IMR-90 (cell line): ENCODE results near the gene LRRC2. TPM values are rescaled to one million over a fixed set of nuclear protein-coding genes. Genes with fewer than 3 reads are reported as not detected.

ENCODE experiments used
- ATAC-seq: fragments of 200-7000 bp; cut with Tn5 transposase; 2 replicates; pipeline ENCODE4 v1.9.1; 2020; ENCODE audit warnings: low read depth, mild to moderate bottlenecking, moderate library complexity
- BruUV-seq: library from RNA; stranded (reverse); fragments of 400-500 nt; replicated peaks from 2 replicates; lab custom pipeline; 2021; lab: Mats Ljungman, UMichigan
- CTCF ChIA-PET: fragments of 300-600 bp; formaldehyde crosslinking; extraction: SDS; loops from one replicate; lab custom pipeline; 2021; ENCODE audit warnings: antibody characterized with exemption; lab: Yijun Ruan, JAX
- POLR2A ChIA-PET: fragments of 300-600 bp; sonication (Branson Sonifier 250); formaldehyde crosslinking; loops from one replicate; lab custom pipeline; 2022; ENCODE audit warnings: antibody characterized with exemption; ENCODE audit not compliant: unreplicated experiment; lab: Charles Lee
- DNase-seq: peaks from one replicate; pipeline ENCODE4 v3.0.0; 2013
- H2AFZ ChIP-seq: replicated peaks from 2 replicates; pipeline ENCODE3; 2013; ENCODE audit warnings: low read length, mild to moderate bottlenecking; ENCODE audit not compliant: poor library complexity
- H2AK5ac ChIP-seq: 2 replicates; pipeline ENCODE4 v1.6.1; 2013; ENCODE audit warnings: low read depth, low read length, inconsistent platforms
- H2AK9ac ChIP-seq: replicated peaks from 2 replicates; pipeline ENCODE3; 2013; ENCODE audit warnings: mild to moderate bottlenecking, low read depth, low read length, moderate library complexity; ENCODE audit not compliant: poor library complexity
- H2BK120ac ChIP-seq: 2 replicates; pipeline ENCODE4 v1.6.1; 2013; ENCODE audit warnings: low read depth, low read length, inconsistent platforms
- H2BK15ac ChIP-seq: 3 replicates; pipeline ENCODE4 v1.6.1; 2013; ENCODE audit warnings: low read depth, low read length, inconsistent platforms
- H2BK20ac ChIP-seq: 2 replicates; pipeline ENCODE4 v1.6.1; 2013; ENCODE audit warnings: low read depth, mild to moderate bottlenecking, inconsistent platforms, low read length, moderate library complexity
- H2BK5ac ChIP-seq: 2 replicates; pipeline ENCODE4 v1.6.1; 2013; ENCODE audit warnings: mild to moderate bottlenecking, low read depth, low read length, inconsistent platforms; ENCODE audit not compliant: poor library complexity, severe bottlenecking
- H3K14ac ChIP-seq: replicated peaks from 2 replicates; pipeline ENCODE4 v1.6.1; 2013; ENCODE audit warnings: low read depth, low read length, inconsistent platforms
- H3K18ac ChIP-seq: 2 replicates; pipeline ENCODE4 v1.6.1; 2013; ENCODE audit warnings: low read depth, low read length, control low read depth
- H3K23ac ChIP-seq: 2 replicates; pipeline ENCODE4 v1.6.1; 2013; ENCODE audit warnings: low read depth, low read length, inconsistent platforms
- H3K27ac ChIP-seq: 2 replicates; pipeline ENCODE4 v1.5.1; 2013; ENCODE audit warnings: mild to moderate bottlenecking, control low read depth, low read length; ENCODE audit not compliant: insufficient read depth
- H3K27me3 ChIP-seq: 2 replicates; pipeline ENCODE4 v1.6.1; 2013; ENCODE audit warnings: low read length; ENCODE audit not compliant: control insufficient read depth, insufficient read depth
- H3K36me3 ChIP-seq: 2 replicates; pipeline ENCODE4 v1.6.1; 2013; ENCODE audit warnings: low read length, mixed read lengths; ENCODE audit not compliant: control insufficient read depth, insufficient read depth
- H3K4ac ChIP-seq: 2 replicates; pipeline ENCODE4 v1.6.1; 2013; ENCODE audit warnings: low read depth, low read length, inconsistent platforms
- H3K4me1 ChIP-seq: 2 replicates; pipeline ENCODE4 v1.6.1; 2013; ENCODE audit warnings: low read length, mixed read lengths; ENCODE audit not compliant: control insufficient read depth, insufficient read depth
- H3K4me2 ChIP-seq: 2 replicates; pipeline ENCODE4 v1.6.1; 2013; ENCODE audit warnings: low read depth, mild to moderate bottlenecking, control low read depth, low read length, moderate library complexity
- H3K4me3 ChIP-seq: 2 replicates; pipeline ENCODE4 v1.5.1; 2013; ENCODE audit warnings: low read depth, mild to moderate bottlenecking, control low read depth, low read length, moderate library complexity; ENCODE audit not compliant: insufficient read depth
- H3K56ac ChIP-seq: 2 replicates; pipeline ENCODE4 v1.6.1; 2013; ENCODE audit warnings: low read length, inconsistent platforms; ENCODE audit not compliant: insufficient read depth; ENCODE audit errors: extremely low read depth
- H3K79me1 ChIP-seq, 2 experiments: 2 replicates each; pipeline ENCODE4 v1.6.1; 2013; ENCODE audit warnings: low read length in 2 of 2, inconsistent platforms in 1 of 2, low read depth in 1 of 2
- H3K9ac ChIP-seq: 2 replicates; pipeline ENCODE4 v1.6.1; 2013; ENCODE audit warnings: low read depth, low read length, control low read depth
- H3K9me1 ChIP-seq: 2 replicates; pipeline ENCODE4 v1.6.1; 2013; ENCODE audit warnings: low read length, inconsistent platforms; ENCODE audit not compliant: insufficient read depth
- H3K9me3 ChIP-seq: 2 replicates; pipeline ENCODE4 v1.6.1; 2013; ENCODE audit warnings: low read length; ENCODE audit not compliant: control insufficient read depth, insufficient read depth
- H4K20me1 ChIP-seq: 2 replicates; pipeline ENCODE4 v1.6.1; 2013; ENCODE audit warnings: low read length, inconsistent platforms; ENCODE audit not compliant: insufficient read depth
- H4K5ac ChIP-seq: 2 replicates; pipeline ENCODE4 v1.6.1; 2013; ENCODE audit warnings: mild to moderate bottlenecking, low read depth, low read length, control low read depth
- H4K8ac ChIP-seq, 2 experiments: 2 replicates each; pipeline ENCODE4 v1.6.1; 2013; ENCODE audit warnings: low read depth in 2 of 2, low read length in 2 of 2, control low read depth in 1 of 2, inconsistent platforms in 1 of 2
- H4K91ac ChIP-seq: 2 replicates; pipeline ENCODE4 v1.6.1; 2013; ENCODE audit warnings: low read depth, low read length, inconsistent platforms; ENCODE audit not compliant: insufficient read depth
- BHLHE40 ChIP-seq: fragments of 150-350 bp; IDR thresholded peaks from 2 replicates; pipeline ENCODE4 v1.6.1; 2016; ENCODE audit warnings: mild to moderate bottlenecking, low read depth, low read length
- CEBPB ChIP-seq: IDR thresholded peaks from 2 replicates; pipeline ENCODE4 v1.6.1; 2012; ENCODE audit warnings: low read depth, low read length, improper control_type of control experiment
- CHD1 ChIP-seq: IDR thresholded peaks from 2 replicates; pipeline ENCODE4 v1.6.1; 2012; ENCODE audit warnings: low read depth, low read length, improper control_type of control experiment
- CTCF ChIP-seq: conservative IDR thresholded peaks from 2 replicates; pipeline ENCODE4 v1.5.1; 2012; ENCODE audit warnings: mild to moderate bottlenecking, low read depth, low read length, improper control_type of control experiment
- ELK1 ChIP-seq: fragments of 150-350 bp; IDR thresholded peaks from 2 replicates; pipeline ENCODE4 v1.6.1; 2016; ENCODE audit warnings: low read depth, mild to moderate bottlenecking, low read length, moderate library complexity, borderline replicate concordance
- FOS ChIP-seq: fragments of 150-350 bp; IDR thresholded peaks from 2 replicates; pipeline ENCODE4 v1.6.1; 2016; ENCODE audit warnings: low read depth, low read length
- MAFK ChIP-seq: IDR thresholded peaks from 2 replicates; pipeline ENCODE4 v1.6.1; 2012; ENCODE audit warnings: low read depth, low read length, improper control_type of control experiment
- MAZ ChIP-seq: IDR thresholded peaks from 2 replicates; pipeline ENCODE4 v1.6.1; 2012; ENCODE audit warnings: low read depth, mild to moderate bottlenecking, low read length, improper control_type of control experiment, moderate library complexity, borderline replicate concordance
- MXI1 ChIP-seq: IDR thresholded peaks from 2 replicates; pipeline ENCODE4 v1.6.1; 2012; ENCODE audit warnings: low read depth, mild to moderate bottlenecking, low read length, moderate library complexity, borderline replicate concordance
- NFE2L2 ChIP-seq: fragments of 150-350 bp; IDR thresholded peaks from 2 replicates; pipeline ENCODE4 v1.6.1; 2016; ENCODE audit warnings: low read depth, mild to moderate bottlenecking, low read length
- POLR2A ChIP-seq: IDR thresholded peaks from 2 replicates; pipeline ENCODE4 v1.6.1; 2012; ENCODE audit warnings: mild to moderate bottlenecking, low read depth, low read length
- RAD21 ChIP-seq: IDR thresholded peaks from 2 replicates; pipeline ENCODE4 v1.6.1; 2012; ENCODE audit warnings: low read length, improper control_type of control experiment
- RCOR1 ChIP-seq: IDR thresholded peaks from 2 replicates; pipeline ENCODE4 v1.6.1; 2012; ENCODE audit warnings: mild to moderate bottlenecking, low read length, improper control_type of control experiment; ENCODE audit not compliant: insufficient replicate concordance
- RFX5 ChIP-seq: IDR thresholded peaks from 2 replicates; pipeline ENCODE4 v1.8.0; 2012; ENCODE audit warnings: low read depth, mild to moderate bottlenecking, low read length, moderate library complexity
- SMC3 ChIP-seq: fragments of 150-350 bp; IDR thresholded peaks from 2 replicates; pipeline ENCODE4 v1.6.1; 2016; ENCODE audit warnings: low read depth, mild to moderate bottlenecking, antibody characterized with exemption, low read length, moderate library complexity
- USF2 ChIP-seq: fragments of 150-350 bp; IDR thresholded peaks from 2 replicates; pipeline ENCODE4 v1.6.1; 2017; ENCODE audit warnings: mild to moderate bottlenecking, antibody characterized with exemption, low read length, low read depth
- WGBS, 2 experiments: methylation state at CpG; one replicate each; pipeline versions ENCODE4 v1.1.5 to v1.1.7; 2013; ENCODE audit warnings: missing lambda C conversion rate in 2 of 2; ENCODE audit not compliant: insufficient read length in 1 of 2; ENCODE audit errors: extremely low coverage in 2 of 2; 5-methylcytosine and 5-hydroxymethylcytosine counted together
- dilution Hi-C: fragments of 300-500 bp; cut with HindIII; formaldehyde crosslinking; loops from one replicate; pipeline ENCODE4 v1.14.3; 2018; ENCODE audit warnings: low sequenced_read_pairs; ENCODE audit not compliant: unreplicated experiment
- in situ Hi-C: fragments of 300-500 bp; cut with MboI; formaldehyde crosslinking; loops from 3 replicates; pipeline ENCODE4 v1.14.3; 2019; ENCODE audit warnings: low sequenced_read_pairs, inconsistent platforms, mixed read lengths
- intact Hi-C: fragments of 100-400 bp; cut with micrococcal nuclease; formaldehyde crosslinking; loops from 2 replicates; pipeline ENCODE4 v1.10.0; 2022
- polyA plus RNA-seq, 3 experiments: library from polyadenylated mRNA; depleted of rRNA; stranded (reverse); fragments of >200 nt; gene quantifications; 2 replicates each; pipeline ENCODE4 v1.2.3, GENCODE V29; 2012; ENCODE audit warnings: low replicate concordance in 1 of 3
- total RNA-seq: library from RNA; depleted of rRNA; stranded (reverse); fragments of >200 nt; gene quantifications from 2 replicates; pipeline ENCODE4 v1.2.3, GENCODE V29; 2012

LRRC2 gene
- total and polyA plus RNA-seq, 2 of the 4 experiments (the other 2 are of a cell fraction): 2.9 to 4.1 TPM

- no peak overlapping the region for H2BK20ac ChIP-seq
- no peak overlapping the region for H2BK15ac ChIP-seq
- ChIA-PET CTCF (no interaction called here), POLR2A (no interaction called here)
- dilution Hi-C loops (no loop called here), in situ Hi-C loops (loop anchor here (25.0 kb wide), 1 partner anchor 406 kb away; the partner anchor contains the start of gene PTH1R), intact Hi-C loops (no loop called here)
- no TSS peak for BruUV-seq
- H2AK5ac ChIP-seq: no peak overlapping the region
- H3K36me3 ChIP-seq: no peaks in the 10 kb centered on the region
- H3K27ac ChIP-seq: no peak overlapping the region
- TF ChIP-seq FOS (no peak), USF2 (no peak), ELK1 (no peak), POLR2A (no peak), RFX5 (no peak), MAZ (no peak), SMC3 (no peak), RCOR1 (no peak), CTCF (no peak), CEBPB (no peak), MAFK (no peak), NFE2L2 (no peak), BHLHE40 (no peak), RAD21 (no peak), MXI1 (no peak), CHD1 (no peak)
- ATAC-seq: no peak
- no peak overlapping the region for H3K56ac ChIP-seq
- H4K8ac ChIP-seq: no peak overlapping the region
- no peak for DNase-seq
- no peak overlapping the region for H3K18ac ChIP-seq
- no peak overlapping the region for H3K14ac ChIP-seq
- no peak overlapping the region for H2BK120ac ChIP-seq
- WGBS, 2 experiments: no CpG with 5 or more reads among the region's 4 CpGs
- no peaks in the 10 kb centered on the region for H3K79me1 ChIP-seq
- H3K9ac ChIP-seq: no peak overlapping the region
- H3K4ac ChIP-seq: no peak overlapping the region; the same call in 1 of the 2 replicates
- no peak overlapping the region for H2BK5ac ChIP-seq
- H3K4me2 ChIP-seq: no peak overlapping the region
- no peak overlapping the region for H3K23ac ChIP-seq
- peaks cover 12% of the 10 kb centered on the region for H3K27me3 ChIP-seq
- no peak overlapping the region for H2AFZ ChIP-seq
- no peak overlapping the region for H2AK9ac ChIP-seq
- H4K5ac ChIP-seq: no peak overlapping the region
- no peak overlapping the region for H4K91ac ChIP-seq
- H3K9me1 ChIP-seq: peaks cover 10% of the 10 kb centered on the region
- peaks cover 4% of the 10 kb centered on the region; the same call in 1 of the 2 replicates for H3K4me1 ChIP-seq
- H3K4me3 ChIP-seq: no peak overlapping the region
- no peaks in the 10 kb centered on the region for H4K20me1 ChIP-seq
- H3K9me3 ChIP-seq: no peaks in the 10 kb centered on the region
Measured at GRCh38 chr3:46481636-46482035, 84.5 kb downstream of the LRRC2 start.
